ENCODE data around the gene GPRC5A. TPM values are rescaled to one million over a fixed set of nuclear protein-coding genes. Genes with fewer than 3 reads are reported as not detected.

Gene GPRC5A
- total RNA-seq, 4 donors from 2014 or later, result 2.1 to 12.3 (median 4.3) TPM

GRCh38 chr12:12947902-12948301 lies 56.5 kb downstream of the GPRC5A start:
- WGBS, 2 donors, result 87 to 90% methylated on average over 4 of the region's 4 CpGs
- DNase-seq (ENCODE audit: low spot score in 2 of 2), result no peak
- Histone ChIP-seq H3K36me3 (no peaks in the 10 kb centered on the region), H3K4me1 (peaks cover 0 to 9% (median 0%) of the 10 kb centered on the region in 4 donors), H3K27me3 (no peaks in the 10 kb centered on the region), H3K9me3 (no peaks in the 10 kb centered on the region), H3K4me3 (no peak overlapping the region), H3K27ac (no peak overlapping the region)
- TF ChIP-seq EP300 (IDR thresholded peaks at IDR 0.05), result no peak
- no peak for TF ChIP-seq CTCF (IDR thresholded peaks at IDR 0.05)
- no peak for TF ChIP-seq POLR2A (IDR thresholded peaks at IDR 0.05)

- DNase-seq (ENCODE audit: low spot score in 2 of 2), result no peak
- no peaks in the 10 kb centered on the region for H3K4me1 ChIP-seq
- TF ChIP-seq CTCF (IDR thresholded peaks at IDR 0.05) (no peak), POLR2A (IDR thresholded peaks at IDR 0.05) (no peak), EP300 (IDR thresholded peaks at IDR 0.05) (no peak)
- no peaks in the 10 kb centered on the region for H3K27me3 ChIP-seq
- no peaks in the 10 kb centered on the region for H3K36me3 ChIP-seq
- no peaks in the 10 kb centered on the region for H3K9me3 ChIP-seq
- WGBS, 2 donors, result 89 to 97% methylated on average over 1 of the region's 1 CpG
- no peak overlapping the region for H3K27ac ChIP-seq
- no peak overlapping the region for H3K4me3 ChIP-seq
Measured at GRCh38 chr12:12951504-12951903, 60.1 kb downstream of the GPRC5A start.

- Histone ChIP-seq H3K36me3 (no peaks in the 10 kb centered on the region), H3K27ac (no peak within 1 kb of the TSS), H3K27me3 (no peaks in the 10 kb centered on the region), H3K4me3 (no peak within 1 kb of the TSS), H3K9me3 (no peaks in the 10 kb centered on the region), H3K4me1 (no peaks in the 10 kb centered on the region)
- TF ChIP-seq EP300 (IDR thresholded peaks at IDR 0.05), result no peak
- TF ChIP-seq CTCF (IDR thresholded peaks at IDR 0.05), result no peak
- no peak for TF ChIP-seq POLR2A (IDR thresholded peaks at IDR 0.05)
- 95 to 96% methylated on average over 6 of the region's 6 CpGs for WGBS, 2 donors
- no peak for DNase-seq (ENCODE audit: low spot score in 2 of 2)
Measured at GRCh38 chr12:12952036-12952435, 60.7 kb downstream of the GPRC5A start, which contains the start of gene GPRC5D. Gene GPRC5D (minus strand): TSS chr12:12952170. CDS start chr12:12950384, 1,786 bp downstream.

- no peak for TF ChIP-seq CTCF (IDR thresholded peaks at IDR 0.05)
- no peak for TF ChIP-seq EP300 (IDR thresholded peaks at IDR 0.05)
- no peak for TF ChIP-seq POLR2A (IDR thresholded peaks at IDR 0.05)
- no peak overlapping the region for H3K27ac ChIP-seq
- H3K4me1 ChIP-seq, result no peaks in the 10 kb centered on the region
- no peaks in the 10 kb centered on the region for H3K36me3 ChIP-seq
- H3K27me3 ChIP-seq, result no peaks in the 10 kb centered on the region
- H3K9me3 ChIP-seq, result no peaks in the 10 kb centered on the region
- 65 to 74% methylated on average over 4 of the region's 4 CpGs for WGBS, 2 donors
- H3K4me3 ChIP-seq, result no peak overlapping the region
- DNase-seq (ENCODE audit: low spot score in 2 of 2), result no peak
Measured at GRCh38 chr12:12954356-12954755, 63.0 kb downstream of the GPRC5A start.

GRCh38 chr12:12954878-12955625 lies 63.7 kb downstream of the GPRC5A start:
- Histone ChIP-seq H3K9me3 (no peaks in the 10 kb centered on the region), H3K27me3 (no peaks in the 10 kb centered on the region), H3K4me3 (no peak overlapping the region), H3K27ac (no peak overlapping the region), H3K36me3 (no peaks in the 10 kb centered on the region), H3K4me1 (no peaks in the 10 kb centered on the region)
- 88 to 95% methylated on average over 6 of the region's 6 CpGs for WGBS, 2 donors
- TF ChIP-seq CTCF (IDR thresholded peaks at IDR 0.05) (no peak), POLR2A (IDR thresholded peaks at IDR 0.05) (no peak), EP300 (IDR thresholded peaks at IDR 0.05) (no peak)
- DNase-seq (ENCODE audit: low spot score in 2 of 2), result no peak

Data from tibial nerve (tissue), 4 donors.